ENCODE measurements around the gene RPS6KC1.
"Not testable (repeated sequence)": the region's sequence is repeated elsewhere in the genome, so short reads cannot be mapped to it uniquely, and the experiment has no call there.

Gene RPS6KC1

DNA sequence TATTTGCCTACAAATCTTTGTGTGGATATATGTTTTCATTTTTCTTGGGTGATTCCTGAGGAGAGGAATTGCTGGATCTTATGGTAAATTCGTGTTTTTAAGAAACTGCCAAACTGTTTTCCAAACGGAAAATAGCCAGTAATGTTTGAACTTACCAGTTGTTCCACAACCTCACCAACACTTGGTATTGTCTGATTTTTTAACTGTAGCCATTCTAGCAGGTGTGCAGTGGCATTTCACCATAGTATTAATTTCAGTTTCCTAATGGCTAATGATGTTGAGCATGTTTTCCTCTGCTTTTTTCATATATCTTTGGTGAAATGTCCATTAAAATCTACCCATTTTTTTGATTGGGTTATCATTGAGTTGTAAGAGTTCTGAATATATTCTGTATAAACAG lies 56.6 kb downstream of the RPS6KC1 start:
- DNase-seq (ENCODE audit: low read depth): no peak

DNA sequence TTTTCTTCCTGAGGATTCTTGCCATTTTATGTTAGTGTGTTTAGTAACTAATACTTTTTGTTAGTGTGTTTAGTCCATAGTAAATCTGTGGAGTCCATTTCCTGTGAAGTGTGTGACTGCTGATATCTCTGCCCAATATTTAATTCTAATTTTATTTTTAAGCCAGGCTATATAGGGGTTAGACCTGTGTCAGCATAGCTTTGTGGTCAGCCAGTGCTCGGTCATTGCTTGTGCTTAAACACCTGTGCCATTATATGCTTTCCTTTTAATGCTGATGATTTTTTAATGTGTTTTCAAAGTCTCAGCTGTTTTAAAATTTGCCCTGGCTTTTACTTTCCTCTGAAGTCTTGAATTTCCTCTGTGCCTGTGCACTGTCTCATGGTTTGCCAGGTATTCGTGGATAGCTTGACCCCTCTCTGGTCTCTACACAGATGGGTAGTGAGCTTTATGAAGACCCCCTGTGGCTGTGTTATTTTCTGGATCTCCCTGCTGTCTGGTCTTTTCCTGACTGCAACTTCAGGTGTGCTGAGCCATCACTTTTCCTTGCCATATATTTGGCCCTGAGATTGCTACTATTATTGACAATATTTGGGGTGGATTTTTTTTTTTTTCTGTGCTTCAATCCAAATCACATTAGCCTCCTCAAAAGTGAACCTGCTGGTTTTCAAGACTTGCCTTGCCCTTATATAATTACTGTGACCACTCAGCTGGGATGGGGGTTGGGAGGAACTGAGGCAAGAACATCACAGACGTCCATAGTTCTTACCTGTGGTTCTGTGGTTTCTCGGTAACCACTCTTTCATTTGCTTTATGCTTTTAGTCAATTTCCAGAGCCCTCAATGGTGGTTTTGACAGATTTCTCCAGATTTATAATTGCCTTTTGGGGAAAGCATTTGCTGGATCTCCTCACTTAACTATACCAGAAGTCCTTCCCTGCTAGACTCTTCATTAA lies 59.6 kb downstream of the RPS6KC1 start:
- no peak for DNase-seq (ENCODE audit: low read depth)

DNA sequence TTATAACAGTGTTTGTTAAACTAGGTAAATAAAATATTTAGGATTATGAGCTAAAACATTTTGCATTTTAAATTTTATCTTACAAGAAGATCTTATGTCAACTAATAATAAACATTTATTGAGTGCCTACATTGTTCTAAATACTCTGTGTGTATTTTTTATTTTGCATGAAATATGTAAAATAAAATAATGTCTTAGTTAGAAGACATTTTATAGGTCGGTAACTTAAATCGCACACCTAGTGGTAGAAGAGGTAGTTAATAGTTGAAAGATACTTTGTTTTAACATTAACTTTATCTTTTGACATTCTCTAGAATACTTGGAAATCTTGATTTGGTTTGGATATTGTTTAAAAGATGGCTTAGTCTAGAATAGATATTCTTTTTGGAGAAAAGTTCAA lies 60.5 kb downstream of the RPS6KC1 start:
- DNase-seq (ENCODE audit: low read depth): no peak

DNA sequence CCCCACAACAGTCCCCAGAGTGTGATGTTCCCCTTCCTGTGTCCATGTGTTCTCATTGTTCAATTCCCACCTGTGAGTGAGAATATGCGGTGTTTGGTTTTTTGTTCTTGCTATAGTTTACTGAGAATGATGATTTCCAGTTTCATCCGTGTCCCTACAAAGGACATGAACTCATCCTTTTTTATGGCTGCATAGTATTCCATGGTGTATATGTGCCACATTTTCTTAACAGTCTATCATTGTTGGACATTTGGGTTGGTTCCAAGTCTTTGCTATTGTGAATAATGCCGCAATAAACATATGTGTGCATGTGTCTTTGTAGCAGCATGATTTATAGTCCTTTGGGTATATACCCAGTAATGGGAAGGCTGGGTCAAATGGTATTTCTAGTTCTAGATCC lies 61.7 kb downstream of the RPS6KC1 start:
- DNase-seq (ENCODE audit: low read depth): not testable (repeated sequence)

DNA sequence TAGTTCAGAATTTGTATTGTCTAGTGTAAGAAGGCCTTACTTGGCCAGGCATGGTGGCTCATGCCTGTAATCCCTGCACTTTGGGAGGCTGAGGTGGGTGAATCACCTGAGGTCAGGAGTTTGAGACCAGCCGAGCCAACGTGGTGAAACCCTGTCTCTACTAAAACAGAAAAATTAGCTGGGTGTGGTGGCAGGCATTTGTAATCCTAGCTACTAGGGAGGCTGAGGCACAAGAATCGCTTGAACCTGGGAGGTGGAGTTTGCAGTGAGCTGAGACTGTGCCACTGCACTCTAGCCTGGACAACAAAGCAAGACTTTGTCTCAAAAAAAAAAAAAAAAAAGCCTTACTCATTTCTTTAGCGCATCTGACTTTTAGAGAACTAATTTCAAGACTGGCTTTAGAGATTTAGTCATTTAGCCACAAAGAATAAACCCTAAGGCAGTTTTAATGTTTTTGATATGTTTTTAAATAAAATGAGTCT lies 66.7 kb downstream of the RPS6KC1 start:
- DNase-seq (ENCODE audit: low read depth): not testable (repeated sequence)

DNA sequence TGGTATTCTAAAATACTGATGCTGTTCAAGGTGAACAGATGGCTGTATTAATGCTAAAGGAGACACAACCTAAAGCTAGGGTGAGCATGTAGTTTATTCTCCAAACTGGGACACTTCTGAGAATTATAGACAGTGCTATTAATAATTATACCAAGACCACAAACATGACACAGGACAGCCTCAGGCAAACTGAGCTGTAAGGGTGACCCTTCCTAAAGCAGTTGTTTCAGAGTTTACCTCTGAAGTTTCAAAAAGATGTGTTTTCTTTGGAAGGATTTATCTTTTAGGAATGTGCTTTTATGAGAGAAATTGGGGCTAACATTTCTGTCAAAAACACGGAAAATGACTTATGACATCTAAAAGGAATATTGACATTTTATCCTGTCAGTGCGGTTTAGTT lies 68.8 kb downstream of the RPS6KC1 start:
- DNase-seq (ENCODE audit: low read depth): no peak

DNA sequence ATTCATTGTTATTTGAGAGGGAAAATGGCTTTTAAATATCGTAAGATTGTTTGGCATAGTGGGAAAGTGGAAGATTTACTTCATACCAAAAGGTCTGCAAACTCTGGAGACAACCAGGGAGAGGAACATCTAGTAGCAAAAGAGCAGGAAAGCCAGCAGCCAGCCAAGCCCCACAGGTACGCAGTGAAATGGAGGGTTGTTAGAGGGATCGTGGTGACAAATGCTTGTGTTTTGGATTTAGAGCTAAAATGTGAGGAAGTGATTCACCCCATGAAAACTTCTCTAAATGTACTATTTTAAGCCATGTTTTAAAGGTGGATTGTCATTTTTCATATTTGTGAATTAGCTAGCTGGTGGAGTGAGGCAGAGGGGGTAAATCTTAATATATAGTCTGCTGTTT lies 69.3 kb downstream of the RPS6KC1 start:
- no peak for DNase-seq (ENCODE audit: low read depth)

DNA sequence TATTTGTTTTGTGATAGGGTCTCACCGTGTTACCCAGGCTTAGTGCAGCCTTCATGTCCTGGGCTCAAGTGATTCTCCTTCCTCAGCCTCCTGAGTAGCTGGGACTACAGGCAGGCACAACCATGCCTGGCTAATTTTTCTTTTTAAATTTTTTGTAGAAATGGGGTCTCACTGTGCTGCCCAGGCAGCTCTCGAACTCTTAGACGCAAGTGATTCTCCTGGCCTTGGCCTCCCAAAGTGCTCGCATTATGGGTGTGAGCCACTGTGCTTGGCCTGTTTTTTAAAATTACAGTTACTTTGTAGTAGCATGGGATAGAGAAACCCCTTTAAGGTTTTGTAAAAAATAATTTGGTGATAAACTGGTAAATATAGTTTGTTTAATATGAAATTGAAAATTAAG lies 69.9 kb downstream of the RPS6KC1 start:
- DNase-seq (ENCODE audit: low read depth): no peak

DNA sequence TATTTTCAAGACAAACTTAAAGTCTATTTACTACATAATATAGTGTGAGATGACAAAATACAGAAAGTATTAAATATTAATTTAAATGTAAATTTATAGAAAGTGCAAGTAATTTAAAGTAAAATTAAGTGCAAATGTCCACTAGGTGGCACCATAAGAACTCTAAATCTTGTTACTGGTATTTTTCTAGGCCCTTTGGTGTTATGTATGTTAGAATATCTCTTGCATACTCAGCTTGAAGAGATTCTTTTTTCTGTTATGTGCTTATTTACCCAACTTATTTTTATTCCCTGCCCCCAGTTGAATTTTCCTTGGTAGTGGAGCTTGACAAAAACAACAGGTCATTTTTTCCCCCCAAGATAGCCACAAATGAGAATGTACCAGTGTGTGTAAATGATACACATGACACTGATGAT lies 71.5 kb downstream of the RPS6KC1 start:
- DNase-seq (ENCODE audit: low read depth): no peak

DNA sequence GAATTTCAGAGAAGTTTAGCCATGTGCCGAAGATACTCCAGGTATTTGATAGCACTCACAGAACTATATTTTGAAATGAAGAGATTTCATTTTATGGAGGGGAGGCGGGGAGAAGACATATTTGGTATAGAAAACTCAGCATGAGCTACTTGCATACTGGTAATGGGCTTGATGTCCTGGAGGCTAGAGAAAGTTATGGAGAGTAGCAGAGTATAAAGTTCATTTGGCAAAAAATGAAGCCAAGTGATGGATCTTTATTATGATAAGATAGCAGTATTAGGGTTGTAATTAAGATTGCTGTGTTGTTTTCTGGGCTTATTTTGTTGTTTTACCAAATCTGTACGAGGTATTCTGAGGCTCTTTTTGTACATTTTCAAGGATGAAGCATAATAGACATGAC lies 72.0 kb downstream of the RPS6KC1 start:
- DNase-seq (ENCODE audit: low read depth): no peak

DNA sequence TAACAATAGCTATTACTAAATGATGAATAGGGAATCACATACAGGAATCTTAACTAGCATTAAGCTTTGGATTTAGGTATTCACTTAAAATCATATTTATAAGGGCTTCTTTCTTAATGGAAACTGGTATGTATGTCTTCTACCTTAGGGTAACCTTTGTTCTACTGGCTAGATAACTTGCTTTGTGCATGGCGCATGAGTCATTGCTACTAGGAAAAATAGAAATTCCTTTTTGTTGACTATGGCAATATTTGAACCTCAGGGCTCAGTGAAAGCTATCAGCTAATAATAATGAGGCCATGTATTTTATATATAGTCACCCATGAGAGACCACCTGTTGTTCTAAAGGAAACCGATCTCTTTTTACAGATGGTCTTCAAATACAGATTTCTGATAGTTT lies 72.5 kb downstream of the RPS6KC1 start:
- DNase-seq (ENCODE audit: low read depth): no peak

DNA sequence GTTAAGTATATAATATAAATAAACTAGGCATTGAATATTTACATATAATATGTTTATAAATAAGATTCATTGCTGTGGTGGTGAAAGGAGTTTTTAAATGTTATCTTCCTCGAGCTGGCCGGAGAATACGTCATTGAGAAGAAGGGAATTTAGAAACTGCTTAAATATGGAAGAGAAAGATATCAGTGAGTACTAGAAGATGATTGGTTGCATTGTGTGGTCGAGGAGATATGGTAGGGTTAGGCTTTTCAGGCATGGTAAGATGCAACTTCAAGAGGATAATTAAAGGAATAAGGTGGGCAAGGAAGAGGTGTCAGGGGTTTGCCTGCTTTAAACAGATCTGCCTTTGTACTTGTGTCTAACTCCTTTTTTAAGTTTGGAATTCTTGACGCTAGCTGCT lies 73.5 kb downstream of the RPS6KC1 start:
- no peak for DNase-seq (ENCODE audit: low read depth)

DNA sequence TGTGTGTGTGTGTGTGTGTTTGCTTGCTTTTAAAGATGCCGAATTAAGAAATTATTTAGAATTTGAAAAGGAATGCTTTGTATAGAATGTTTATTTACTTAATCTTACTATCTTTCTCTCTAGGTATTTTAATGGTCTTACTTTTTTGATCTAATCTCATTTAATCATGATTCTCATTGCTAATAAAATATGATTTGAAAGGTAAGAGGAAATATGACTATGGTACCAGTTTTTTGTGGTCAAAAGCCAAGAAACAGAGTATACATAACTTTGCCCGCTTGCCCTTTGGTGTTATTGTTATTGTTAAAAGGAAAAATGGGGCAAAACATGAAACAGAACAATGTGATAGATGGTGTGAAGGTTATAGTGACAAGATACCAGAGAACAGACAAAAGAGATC lies 74.6 kb downstream of the RPS6KC1 start:
- no peak for DNase-seq (ENCODE audit: low read depth)

DNA sequence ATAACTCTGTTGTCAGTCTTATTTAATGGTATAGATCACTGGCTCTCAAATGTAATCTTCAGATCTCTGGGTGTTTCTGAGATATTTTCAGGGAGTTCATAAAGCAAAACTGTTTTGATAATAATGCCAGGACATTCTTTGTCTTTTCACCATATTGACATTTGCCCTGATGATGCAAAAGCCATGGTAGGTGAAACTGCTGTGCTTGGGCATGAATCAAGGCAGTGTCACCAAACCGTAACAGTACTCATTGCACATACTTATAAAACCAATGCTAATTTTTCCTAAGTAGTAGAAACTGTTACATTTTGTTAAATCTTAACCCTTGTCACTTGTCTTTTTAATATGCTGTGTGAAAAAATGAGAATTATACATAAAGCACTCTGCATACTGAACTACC lies 76.0 kb downstream of the RPS6KC1 start:
- DNase-seq (ENCODE audit: low read depth): no peak

DNA sequence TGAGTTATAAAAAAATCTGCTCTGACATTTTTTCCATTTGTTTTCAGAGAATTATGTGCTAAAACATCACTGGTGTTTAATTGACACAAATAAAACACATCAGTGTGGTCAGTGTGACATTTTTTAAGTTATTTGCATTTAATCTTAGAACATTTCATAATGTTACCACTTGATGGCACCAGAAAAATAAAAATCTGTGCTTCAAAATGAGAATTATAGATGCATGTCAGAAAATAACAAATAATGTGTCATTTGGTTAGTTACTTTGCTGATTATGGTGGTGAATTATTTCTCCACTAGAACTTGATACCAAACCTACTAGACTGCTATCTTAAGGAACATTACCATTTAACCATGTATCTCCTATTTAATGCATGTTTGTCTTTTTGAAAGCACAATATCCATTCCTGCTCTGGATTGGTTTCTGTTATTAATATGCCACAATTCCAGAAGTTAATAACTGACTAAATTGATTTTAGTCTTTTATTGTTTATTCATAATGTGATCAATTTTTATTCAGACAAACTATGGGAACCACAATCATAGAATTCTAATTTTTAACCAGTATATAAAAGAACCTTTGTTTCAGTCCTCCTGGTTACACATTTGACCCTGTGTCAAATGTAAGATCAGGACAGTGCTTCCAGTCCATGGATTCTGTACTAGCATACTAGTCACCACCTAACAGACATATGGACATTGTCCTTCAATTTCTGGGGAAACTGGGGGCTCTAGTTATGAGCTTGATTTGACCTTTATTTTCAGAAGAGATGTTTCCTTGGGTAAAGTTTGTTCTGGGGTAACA lies 81.0 kb downstream of the RPS6KC1 start:
- no peak for DNase-seq (ENCODE audit: low read depth)

DNA sequence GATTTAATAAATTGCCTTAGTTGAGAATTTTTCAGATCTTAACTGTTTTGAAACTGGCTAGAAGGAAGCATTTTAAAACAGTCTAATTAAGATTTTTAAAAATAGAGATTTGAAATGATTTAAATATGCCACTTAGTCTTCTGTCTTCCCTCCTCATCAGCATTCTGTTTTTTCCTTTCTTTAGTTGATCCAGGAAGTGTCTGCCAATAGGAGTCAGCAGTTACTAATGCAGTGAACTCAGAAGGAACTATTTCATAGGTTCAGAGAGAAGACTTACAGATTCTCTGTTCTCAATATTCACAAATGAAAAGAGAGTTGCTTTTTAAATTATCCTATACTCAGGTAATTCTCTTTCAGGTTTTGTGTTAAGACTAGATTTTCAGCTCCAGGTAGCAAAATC lies 84.5 kb downstream of the RPS6KC1 start:
- no peak for DNase-seq (ENCODE audit: low read depth)

DNA sequence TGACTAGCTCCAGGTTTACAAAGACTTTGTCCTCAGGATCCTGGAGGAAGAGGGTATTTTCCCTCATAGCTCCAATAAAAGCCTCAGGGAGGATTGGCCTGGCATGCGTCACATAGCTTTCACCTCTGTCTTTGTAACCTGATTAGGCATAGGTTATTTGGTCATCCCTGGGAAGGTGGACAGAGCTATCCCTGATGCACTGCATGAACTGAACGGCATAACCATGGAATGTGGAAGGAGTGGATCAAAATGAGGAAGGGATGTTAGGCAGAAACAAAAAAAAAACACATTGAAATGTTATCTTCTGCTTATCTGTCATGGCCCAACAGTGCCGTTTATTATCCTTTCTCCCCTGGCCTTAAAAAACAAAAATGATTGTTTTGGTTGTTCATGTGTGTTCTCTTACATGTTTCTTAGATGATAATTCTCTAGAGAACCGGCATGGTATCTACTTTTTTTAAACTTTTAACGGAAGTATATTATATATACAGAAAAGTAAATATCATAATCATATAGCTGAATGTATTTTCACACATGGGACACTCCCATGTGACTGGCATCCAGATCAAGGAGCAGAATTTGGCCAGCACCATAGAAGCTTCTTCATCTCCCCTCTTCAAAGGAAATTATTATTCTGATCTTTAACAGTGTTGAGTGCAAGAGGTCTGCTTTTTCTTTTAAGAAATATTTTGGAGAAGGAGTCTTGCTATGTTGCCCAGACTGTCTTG lies 85.3 kb downstream of the RPS6KC1 start:
- no peak for DNase-seq (ENCODE audit: low read depth)

DNA sequence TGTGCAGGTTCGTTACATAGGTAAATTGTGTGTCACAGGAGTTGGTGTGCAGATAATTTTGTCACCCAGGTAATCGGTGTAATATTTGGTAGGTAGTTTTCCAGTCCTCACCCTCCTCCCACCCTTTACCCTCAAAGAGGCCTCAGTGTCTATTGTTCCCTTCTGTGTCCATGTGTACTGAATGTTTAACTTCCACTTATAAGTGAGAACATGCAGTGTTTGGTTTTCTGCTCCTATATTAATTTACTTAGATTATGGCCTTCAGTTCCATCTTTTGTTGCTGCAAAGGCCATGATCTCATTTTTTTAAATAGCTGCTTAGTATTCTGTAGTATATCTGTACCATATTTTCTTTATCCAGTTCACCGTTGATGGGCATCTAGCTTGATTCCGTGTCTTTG lies 87.3 kb downstream of the RPS6KC1 start:
- DNase-seq (ENCODE audit: low read depth): no peak

DNA sequence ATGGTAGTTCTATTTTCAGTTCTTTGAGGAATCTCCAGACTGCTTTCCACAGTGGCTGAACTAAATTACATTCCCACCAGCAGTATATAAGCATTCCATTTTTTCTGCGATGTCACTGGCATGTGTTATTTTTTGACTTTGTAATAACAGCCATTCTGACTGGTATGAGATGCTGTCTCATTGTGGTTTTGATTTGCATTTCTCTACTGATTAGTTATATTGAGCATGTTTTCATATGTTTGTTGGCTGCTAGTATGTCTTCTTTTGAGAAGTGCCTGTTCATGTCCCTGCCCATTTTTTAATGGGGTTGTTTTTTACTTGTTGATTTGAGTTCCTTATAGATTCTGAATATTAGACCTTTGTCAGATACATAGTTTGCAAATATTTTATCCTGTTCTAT lies 87.9 kb downstream of the RPS6KC1 start:
- no peak for DNase-seq (ENCODE audit: low read depth)

DNA sequence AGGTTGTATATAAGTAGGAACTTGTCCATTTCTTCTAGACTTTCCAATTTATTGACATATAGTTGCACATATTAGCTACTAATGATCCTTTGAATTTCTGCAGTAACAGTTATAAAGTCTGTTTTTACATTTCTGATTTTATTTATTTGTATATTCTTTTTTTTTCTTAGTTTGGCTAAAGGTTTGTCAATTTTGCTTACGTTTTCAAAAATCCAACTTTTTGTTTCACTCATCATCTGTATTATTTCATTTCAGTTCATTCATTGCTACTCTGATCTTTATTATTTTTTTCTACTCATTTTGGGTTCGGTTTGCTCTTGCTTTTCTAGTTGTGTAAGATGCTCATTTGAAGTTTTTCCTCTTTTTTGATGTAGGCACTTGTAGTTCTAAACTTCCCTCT lies 97.9 kb downstream of the RPS6KC1 start:
- no peak for DNase-seq (ENCODE audit: low read depth)

DNA sequence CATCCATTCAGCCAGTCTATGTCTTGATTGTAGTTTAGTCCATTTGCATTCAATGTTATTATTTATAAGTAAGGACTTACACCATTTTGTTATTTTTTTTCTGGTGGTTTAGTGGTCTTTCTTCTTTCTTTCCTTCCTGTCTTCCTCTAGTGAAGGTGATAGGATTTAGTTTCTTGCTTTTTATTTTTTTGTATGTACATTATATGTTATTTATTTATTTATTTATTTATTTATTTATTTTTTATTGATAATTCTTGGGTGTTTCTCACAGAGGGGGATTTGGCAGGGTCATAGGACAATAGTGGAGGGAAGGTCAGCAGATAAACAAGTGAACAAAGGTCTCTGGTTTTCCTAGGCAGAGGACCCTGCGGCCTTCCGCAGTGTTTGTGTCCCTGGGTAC lies 99.0 kb downstream of the RPS6KC1 start:
- not testable (repeated sequence) for DNase-seq (ENCODE audit: low read depth)

DNA sequence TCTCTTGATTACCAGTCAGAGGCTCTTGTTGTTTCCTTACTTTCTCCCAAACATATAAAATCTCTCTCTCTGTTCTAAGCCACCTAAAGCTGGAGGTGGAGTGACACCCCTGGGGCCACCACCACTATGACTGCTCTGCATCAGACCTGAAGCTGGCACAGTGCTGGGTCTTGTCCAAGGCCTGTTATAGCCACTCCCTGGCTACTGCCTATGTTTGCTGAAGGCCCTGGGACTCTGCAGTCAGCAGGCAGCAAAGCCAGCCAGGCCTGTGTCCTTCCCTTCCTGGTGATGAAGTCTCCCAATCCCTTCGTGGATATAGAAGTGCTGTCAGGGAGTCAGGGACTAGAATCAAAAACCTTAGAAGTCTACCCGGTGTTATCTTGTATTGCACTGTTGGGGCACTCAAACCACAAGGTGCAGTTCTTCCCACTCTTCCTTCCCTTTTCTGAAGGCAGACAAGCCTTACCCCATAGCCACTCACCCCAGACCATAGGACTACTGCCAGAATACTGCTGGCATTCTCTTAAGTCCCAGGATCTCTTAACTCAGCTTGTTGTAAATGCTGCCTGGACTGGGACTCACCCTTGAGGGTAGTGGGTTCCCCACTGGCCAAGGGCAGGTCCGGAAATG lies 103.1 kb downstream of the RPS6KC1 start:
- DNase-seq (ENCODE audit: low read depth): no peak
